NCI-H345 treated with DMSO at 0.1 percent for 48 hours (cell line): ENCODE results near the gene LRP1B.

Experiments used
- DNase-seq: peaks from one replicate; lab custom pipeline; 2025; ENCODE audit not compliant: unreplicated experiment; lab: John Stamatoyannopoulos, UW

The LRP1B gene

GRCh38 chr2:140242889-140243288, 1887.9 kb downstream of the LRP1B start:
- no peak for DNase-seq

GRCh38 chr2:140234116-140234515, 1896.7 kb downstream of the LRP1B start:
- DNase-seq, result no peak

GRCh38 chr2:140210963-140211362, 1919.9 kb downstream of the LRP1B start:
- DNase-seq, result no peak

- no peak for DNase-seq
These were observed 1925.7 kb downstream of the LRP1B start for GRCh38 chr2:140205093-140205492.

GRCh38 chr2:140203347-140203746, 1927.5 kb downstream of the LRP1B start:
- DNase-seq, result no peak

GRCh38 chr2:140201572-140201971, 1929.2 kb downstream of the LRP1B start:
- DNase-seq, result no peak

GRCh38 chr2:140200764-140201163, 1930.1 kb downstream of the LRP1B start:
- no peak for DNase-seq

GRCh38 chr2:140200307-140200706, 1930.5 kb downstream of the LRP1B start:
- no peak for DNase-seq

GRCh38 chr2:140199312-140199711, 1931.5 kb downstream of the LRP1B start:
- DNase-seq, result no peak

- DNase-seq, result no peak
These were observed 1943.7 kb downstream of the LRP1B start for GRCh38 chr2:140187086-140187485.

GRCh38 chr2:140186313-140186712, 1944.5 kb downstream of the LRP1B start:
- no peak for DNase-seq

GRCh38 chr2:140185076-140185475, 1945.7 kb downstream of the LRP1B start:
- no peak for DNase-seq

GRCh38 chr2:140183056-140183765, 1947.6 kb downstream of the LRP1B start:
- DNase-seq, result no peak
